Caki2 (cell line): ENCODE data around the gene GNA14. TPM values are rescaled to one million over a fixed set of nuclear protein-coding genes. Genes with fewer than 3 reads are reported as not detected.
"Not testable (repeated sequence)": the region's sequence is repeated elsewhere in the genome, so short reads cannot be mapped to it uniquely, and the experiment has no call there.

Source experiments
- DNase-seq: peaks from one replicate; pipeline ENCODE4 v3.0.0-alpha.2; 2015; ENCODE audit warnings: low read depth
- in situ Hi-C: cut with HindIII; loops from 2 replicates; pipeline ENCODE4 v1.10.0; 2016; ENCODE audit warnings: low sequenced_read_pairs, low pct_unique_long_range_greater_than_20kb, mixed read lengths
- total RNA-seq: library from RNA; depleted of rRNA; stranded (reverse); fragments of >200 nt; shearing (Covaris generic); gene quantifications from 2 replicates; pipeline ENCODE4 v1.2.3, GENCODE V29; 2014; ENCODE audit warnings: low replicate concordance; rRNA removed

Gene GNA14
- total RNA-seq: not detected in 2 replicates

- DNase-seq: no peak
- in situ Hi-C loops: no loop called here
Observed at GRCh38 chr9:77648234-77649108, at the start of gene GNA14. Gene GNA14, minus strand, starts transcription at chr9:77648322. Its CDS starts 529 bp downstream, at chr9:77647793.

- in situ Hi-C loops: no loop called here
Observed at GRCh38 chr9:77697238-77697984, 49.3 kb upstream of the GNA14 start.

GRCh38 chr9:77690723-77691122 is 42.6 kb upstream of the GNA14 start:
- in situ Hi-C loops, DNase-seq: not testable (repeated sequence)

More at GRCh38 chr9:77697238-77697984, 49.3 kb upstream of the GNA14 start:
- DNase-seq: no peak

GRCh38 chr9:77690119-77690518 is 42.0 kb upstream of the GNA14 start:
- DNase-seq, in situ Hi-C loops: not testable (repeated sequence)

- DNase-seq, in situ Hi-C loops: not testable (repeated sequence)
Observed at GRCh38 chr9:77687737-77688136, 39.6 kb upstream of the GNA14 start.

GRCh38 chr9:77680581-77680980 is 32.5 kb upstream of the GNA14 start:
- DNase-seq: no peak
- in situ Hi-C loops: no loop called here

- no peak for DNase-seq
- in situ Hi-C loops: no loop called here
Observed at GRCh38 chr9:77679661-77680368, 31.7 kb upstream of the GNA14 start.

GRCh38 chr9:77679088-77679487 is 31.0 kb upstream of the GNA14 start:
- in situ Hi-C loops: no loop called here
- DNase-seq: no peak

- in situ Hi-C loops: no loop called here
- no peak for DNase-seq
Observed at GRCh38 chr9:77677957-77678535, 29.9 kb upstream of the GNA14 start.

GRCh38 chr9:77677397-77677796 is 29.3 kb upstream of the GNA14 start:
- DNase-seq: no peak
- in situ Hi-C loops: no loop called here

- DNase-seq: no peak
- in situ Hi-C loops: no loop called here
Observed at GRCh38 chr9:77673941-77674791, 26.0 kb upstream of the GNA14 start.

GRCh38 chr9:77672183-77672582 is 24.1 kb upstream of the GNA14 start:
- in situ Hi-C loops: no loop called here
- no peak for DNase-seq

GRCh38 chr9:77667151-77667550 is 19.0 kb upstream of the GNA14 start:
- in situ Hi-C loops: no loop called here
- DNase-seq: no peak

GRCh38 chr9:77663754-77664153 is 15.6 kb upstream of the GNA14 start:
- in situ Hi-C loops: no loop called here
- DNase-seq: peak; percentile 11

GRCh38 chr9:77661566-77662085 is 13.5 kb upstream of the GNA14 start:
- DNase-seq: no peak
- in situ Hi-C loops: no loop called here

- in situ Hi-C loops: no loop called here
- no peak for DNase-seq
Observed at GRCh38 chr9:77659926-77660325, 11.8 kb upstream of the GNA14 start.

GRCh38 chr9:77651203-77651602 is 3.1 kb upstream of the GNA14 start:
- no peak for DNase-seq
- in situ Hi-C loops: no loop called here
